ENCODE measurements around the gene LHCGR.

GRCh38 chr2:48768669-48769068 lies 13.1 kb upstream of the LHCGR start:
- TF ChIP-seq POLR2A (IDR thresholded peaks at IDR 0.05) (no peak), CTCF (IDR thresholded peaks at IDR 0.05) (no peak)
